GM18507 (cell line): ENCODE data around the gene CHRM3.

Source experiments
- DNase-seq: peaks from one replicate; pipeline ENCODE4 v3.0.0; 2011; ENCODE audit warnings: low read depth; ENCODE audit not compliant: insufficient read length; ENCODE audit errors: extremely low spot score
- FAIRE-seq: peaks from 2 replicates; lab custom pipeline; 2011; peaks lifted over from hg19 to GRCh38; lab: Jason Lieb, UNC

CHRM3 gene

GRCh38 chr1:239392271-239392670, 5.9 kb downstream of the CHRM3 start:
- no peak for DNase-seq
- FAIRE-seq, result no peak

- FAIRE-seq, result no peak
- DNase-seq, result no peak
Measured at GRCh38 chr1:239394107-239394506, 7.7 kb downstream of the CHRM3 start.

GRCh38 chr1:239413916-239414315, 27.5 kb downstream of the CHRM3 start:
- FAIRE-seq, result no peak
- no peak for DNase-seq

DNA sequence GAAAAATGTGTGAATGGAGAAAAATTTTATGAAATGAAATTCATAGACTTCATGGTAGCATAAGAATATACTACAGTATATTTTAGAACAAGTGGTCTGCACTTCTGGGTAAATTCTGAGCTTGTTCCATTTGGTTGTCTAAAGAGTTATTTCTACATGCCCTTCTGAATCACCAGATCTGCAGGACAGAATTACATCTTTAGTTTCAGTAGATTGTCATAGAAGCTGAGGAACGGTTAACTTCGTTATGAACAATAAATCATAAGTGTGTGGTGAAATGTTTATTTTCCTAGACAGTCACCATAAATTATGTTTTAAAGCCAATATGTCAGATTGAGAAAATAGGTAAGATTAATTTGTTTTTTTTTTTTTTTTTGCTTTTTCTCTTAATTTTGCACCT, 30.9 kb downstream of the CHRM3 start:
- FAIRE-seq, result no peak
- DNase-seq, result no peak

DNA sequence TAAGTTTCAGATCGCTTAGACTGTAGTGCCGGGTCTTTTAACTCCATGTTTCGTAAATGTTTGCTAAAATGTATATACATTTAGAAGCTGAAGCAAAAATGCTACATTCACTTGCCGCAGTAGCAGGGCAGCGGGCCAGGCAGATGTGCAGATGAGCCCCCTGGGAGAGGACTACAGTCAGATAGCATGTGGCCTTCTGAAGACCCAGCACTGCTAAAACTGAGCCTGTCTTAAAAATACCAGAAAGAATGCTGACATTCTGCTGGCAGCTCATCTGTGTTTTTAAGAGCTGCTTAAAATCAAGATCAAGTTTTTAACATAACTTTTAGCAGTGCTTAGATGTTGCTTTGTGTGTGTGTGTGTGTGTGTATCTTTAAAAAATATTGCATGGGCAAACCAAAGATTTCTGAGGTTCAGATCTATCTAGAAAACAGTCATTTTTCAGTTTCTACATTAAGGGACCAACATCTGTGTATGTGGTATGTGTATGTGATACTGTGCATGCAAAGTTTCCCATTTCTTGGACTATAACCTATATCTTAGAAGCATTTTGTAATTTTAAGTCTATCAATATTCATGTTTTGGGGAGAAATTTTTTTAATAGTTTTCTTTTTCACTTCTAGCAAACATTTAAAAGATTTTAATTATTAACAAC, 31.7 kb downstream of the CHRM3 start:
- no peak for FAIRE-seq

GRCh38 chr1:239418681-239419080, 32.3 kb downstream of the CHRM3 start:
- no peak for DNase-seq
- FAIRE-seq, result no peak

More for the DNA sequence above, 31.7 kb downstream of the CHRM3 start:
- no peak for DNase-seq

DNA sequence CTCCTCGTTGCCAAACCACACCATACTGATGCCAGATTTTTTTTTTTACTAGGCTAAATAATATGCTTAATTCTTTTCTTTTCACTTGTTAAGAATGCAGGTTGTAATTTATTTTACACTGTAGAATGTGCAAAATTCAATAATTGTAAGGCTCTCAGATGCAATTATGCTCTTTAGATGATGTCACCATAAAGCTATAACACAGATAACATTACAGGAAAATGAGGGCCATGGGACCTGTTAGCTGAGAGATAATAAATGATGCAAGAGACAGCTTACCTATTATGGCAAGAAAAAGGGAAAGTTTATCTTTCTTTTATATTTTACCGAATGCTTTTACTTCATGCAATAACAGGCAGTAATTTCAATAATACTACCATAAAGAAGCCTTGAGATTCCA, 35.4 kb downstream of the CHRM3 start:
- no peak for DNase-seq
- FAIRE-seq, result no peak

- FAIRE-seq (no peak), DNase-seq (no peak)
Measured at GRCh38 chr1:239422818-239423217, 36.5 kb downstream of the CHRM3 start.

GRCh38 chr1:239426821-239427475, 40.6 kb downstream of the CHRM3 start:
- no peak for DNase-seq

DNA sequence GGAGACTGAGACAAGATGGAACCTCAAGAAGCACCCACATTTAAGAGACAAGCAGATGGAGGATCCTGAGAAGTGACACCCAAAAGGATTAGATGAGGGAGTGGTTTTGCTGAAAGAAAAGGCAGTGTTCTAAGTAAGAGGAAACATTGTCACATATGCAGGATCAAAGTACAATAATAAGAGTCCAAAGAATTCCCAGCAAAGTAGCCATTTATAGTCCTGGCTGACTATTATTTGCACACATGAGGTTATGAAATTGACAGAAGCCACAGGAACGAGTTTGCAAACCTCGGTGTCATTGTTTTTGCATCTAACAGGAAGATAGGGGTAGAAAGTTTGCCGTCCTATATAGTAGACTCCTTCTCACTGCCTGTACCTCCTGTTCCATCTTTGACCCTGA, 41.3 kb downstream of the CHRM3 start:
- DNase-seq (no peak), FAIRE-seq (no peak)

More at GRCh38 chr1:239426821-239427475, 40.6 kb downstream of the CHRM3 start:
- no peak for FAIRE-seq

DNA sequence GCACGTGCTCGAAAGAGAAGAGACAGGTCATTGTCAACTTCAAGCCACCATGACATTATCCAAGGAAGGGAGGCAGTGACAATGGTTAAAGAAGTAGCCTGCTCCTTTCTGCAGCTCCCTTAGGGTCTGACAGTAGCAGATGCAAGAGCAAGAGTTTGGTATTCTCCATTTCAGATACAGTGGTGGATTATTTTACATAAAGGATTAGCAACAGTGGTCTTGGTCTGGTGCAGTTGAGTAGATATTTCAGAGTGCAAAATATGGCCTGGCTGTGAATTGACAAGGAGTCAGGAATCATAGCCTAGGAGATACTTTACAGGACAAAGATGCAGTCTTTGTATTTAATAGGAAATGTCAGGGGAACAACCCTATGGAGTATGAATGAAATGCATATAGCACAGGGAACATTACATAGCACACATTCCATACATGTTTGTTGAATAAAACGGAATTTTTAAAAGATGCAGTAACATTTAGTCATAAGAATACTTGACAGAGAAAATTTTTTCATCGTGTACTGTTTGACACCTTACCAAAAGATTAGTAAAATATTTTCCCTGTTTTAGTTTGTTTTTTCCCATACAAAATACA, 41.8 kb downstream of the CHRM3 start:
- FAIRE-seq (no peak), DNase-seq (no peak)

- FAIRE-seq (no peak), DNase-seq (no peak)
Measured at GRCh38 chr1:239429163-239429562, 42.8 kb downstream of the CHRM3 start.

DNA sequence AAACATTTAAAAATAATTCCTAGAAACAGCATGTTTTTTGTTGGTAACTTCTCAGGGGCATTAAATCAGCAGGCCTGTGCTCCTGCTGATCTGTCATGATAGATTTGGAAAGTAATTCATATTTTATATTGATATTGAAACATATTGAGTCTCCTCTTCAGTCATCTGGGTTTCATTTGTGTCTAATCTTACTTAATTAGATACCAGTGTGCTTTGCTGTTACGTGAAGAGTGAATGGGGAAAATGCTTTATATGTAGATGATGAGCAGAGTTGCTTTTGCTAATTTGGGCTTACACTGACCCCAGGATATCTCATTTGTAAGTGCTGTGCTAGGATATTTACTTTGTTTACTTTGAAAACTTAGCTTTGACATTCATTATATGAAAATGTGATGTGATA, 45.9 kb downstream of the CHRM3 start:
- no peak for DNase-seq
- FAIRE-seq, result no peak

DNA sequence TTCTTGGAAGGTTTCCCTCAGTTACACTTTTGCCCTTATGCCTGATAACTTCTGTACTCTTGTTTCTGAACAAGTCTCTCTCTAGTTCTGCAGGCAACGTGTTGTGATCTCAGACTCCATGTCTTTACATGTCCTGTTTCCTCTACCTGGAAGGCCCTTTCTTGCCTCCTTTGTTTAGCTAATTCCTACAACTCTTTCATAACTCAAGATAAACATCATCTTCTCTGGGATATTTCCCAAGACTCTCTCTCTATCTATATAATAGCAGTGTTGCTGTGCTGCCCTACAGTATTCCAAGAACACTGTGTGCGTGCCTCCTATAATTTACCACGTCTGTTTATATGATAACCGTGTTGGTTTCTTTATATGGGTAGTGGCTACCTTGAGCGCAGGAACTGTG, 47.8 kb downstream of the CHRM3 start:
- DNase-seq (no peak), FAIRE-seq (no peak)
